Measurements from ENCODE around the gene CMTM4. TPM values are rescaled to one million over a fixed set of nuclear protein-coding genes. Genes with fewer than 3 reads are reported as not detected.
"Not testable (repeated sequence)": the region's sequence is repeated elsewhere in the genome, so short reads cannot be mapped to it uniquely, and the experiment has no call there.

Gene CMTM4
- total RNA-seq, 2 experiments from 2014 or later, result 0.73 to 0.84 TPM

DNA sequence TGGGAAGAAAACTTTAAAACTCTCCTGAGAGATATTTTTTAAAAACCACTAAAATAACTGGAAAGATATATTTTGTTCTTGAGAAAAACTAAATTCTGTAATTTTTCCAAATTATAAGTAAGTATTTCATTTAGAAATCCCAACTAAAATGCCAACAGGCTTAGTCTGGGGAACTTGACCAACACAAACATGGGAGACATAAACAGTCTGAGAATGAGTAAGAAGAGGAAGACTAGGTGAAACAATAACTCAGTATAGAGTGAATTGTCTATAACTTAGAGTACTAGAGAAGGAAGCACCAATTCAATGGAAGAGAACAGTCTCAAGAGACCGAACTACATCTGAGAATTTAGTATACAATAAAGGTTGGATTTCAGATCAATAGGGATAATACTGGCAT is 127.4 kb downstream of the CMTM4 start:
- Mint-ChIP-seq H3K4me3 (no peak overlapping the region), H3K27ac (no peak overlapping the region), H3K27me3 (no peaks in the 10 kb centered on the region), H3K9me3 (no peaks in the 10 kb centered on the region), H3K4me1 (peaks cover 7% of the 10 kb centered on the region), H3K36me3 (ENCODE audit: low read depth) (peaks cover 37% of the 10 kb centered on the region)
- no peak for DNase-seq
- POLR2A ChIA-PET, result no interaction called here
- CTCF ChIA-PET, result interaction anchor here (2.4 kb wide), 1 partner anchor 17 kb away, joined by 9 read pairs; the partner anchor contains the start of gene CKLF

DNA sequence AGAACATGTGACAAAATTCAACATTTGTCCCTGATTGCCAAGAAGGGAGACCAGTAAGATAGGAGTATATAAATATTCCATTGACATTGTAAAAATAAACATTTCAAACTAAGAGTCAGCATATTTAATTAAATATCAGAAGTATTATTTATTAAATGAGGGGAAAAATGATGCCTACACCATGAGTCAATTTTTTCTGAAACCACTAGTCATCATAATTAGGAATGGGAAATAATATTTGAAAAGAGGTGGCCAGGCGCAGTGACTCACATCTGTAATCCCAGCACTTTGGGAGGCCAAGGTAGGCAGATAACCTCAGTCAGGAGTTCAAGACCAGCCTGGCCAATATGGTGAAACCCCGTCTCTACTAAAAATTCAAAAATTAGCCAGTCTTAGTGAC is 128.2 kb downstream of the CMTM4 start:
- no peak overlapping the region for H3K4me3 Mint-ChIP-seq
- no peak overlapping the region for H3K27ac Mint-ChIP-seq
- no peaks in the 10 kb centered on the region for H3K9me3 Mint-ChIP-seq
- peaks cover 41% of the 10 kb centered on the region for H3K36me3 Mint-ChIP-seq (ENCODE audit: low read depth)
- ChIA-PET CTCF (no interaction called here), POLR2A (no interaction called here)
- no peaks in the 10 kb centered on the region for H3K27me3 Mint-ChIP-seq
- H3K4me1 Mint-ChIP-seq, result peaks cover 13% of the 10 kb centered on the region
- no peak for DNase-seq

DNA sequence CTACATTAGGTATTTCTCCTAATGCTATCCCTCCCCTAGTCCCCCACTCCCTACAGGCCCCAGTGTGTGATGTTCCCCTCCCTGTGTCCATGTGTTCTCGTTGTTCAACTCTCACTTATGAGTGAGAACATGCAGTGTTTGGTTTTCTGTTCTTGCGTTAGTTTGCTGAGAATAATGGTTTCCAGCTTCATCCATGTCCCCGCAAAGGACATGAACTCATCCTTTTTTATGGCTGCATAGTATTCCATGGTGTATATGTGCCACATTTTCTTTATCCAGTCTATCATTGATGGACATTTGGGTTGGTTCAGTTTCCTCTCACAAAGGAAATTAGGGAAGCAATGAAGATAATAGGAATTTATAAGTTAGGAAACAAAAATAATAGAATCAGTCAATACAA is 129.3 kb downstream of the CMTM4 start:
- H3K27ac Mint-ChIP-seq, DNase-seq, H3K9me3 Mint-ChIP-seq, H3K27me3 Mint-ChIP-seq, POLR2A ChIA-PET, H3K4me3 Mint-ChIP-seq: not testable (repeated sequence)
- CTCF ChIA-PET, result interaction anchor here (1.0 kb wide), 1 partner anchor 13 kb away, joined by 3 read pairs; no protein-coding TSS in a partner anchor
- peaks cover 24% of the 10 kb centered on the region for H3K4me1 Mint-ChIP-seq
- peaks cover 41% of the 10 kb centered on the region for H3K36me3 Mint-ChIP-seq (ENCODE audit: low read depth)

DNA sequence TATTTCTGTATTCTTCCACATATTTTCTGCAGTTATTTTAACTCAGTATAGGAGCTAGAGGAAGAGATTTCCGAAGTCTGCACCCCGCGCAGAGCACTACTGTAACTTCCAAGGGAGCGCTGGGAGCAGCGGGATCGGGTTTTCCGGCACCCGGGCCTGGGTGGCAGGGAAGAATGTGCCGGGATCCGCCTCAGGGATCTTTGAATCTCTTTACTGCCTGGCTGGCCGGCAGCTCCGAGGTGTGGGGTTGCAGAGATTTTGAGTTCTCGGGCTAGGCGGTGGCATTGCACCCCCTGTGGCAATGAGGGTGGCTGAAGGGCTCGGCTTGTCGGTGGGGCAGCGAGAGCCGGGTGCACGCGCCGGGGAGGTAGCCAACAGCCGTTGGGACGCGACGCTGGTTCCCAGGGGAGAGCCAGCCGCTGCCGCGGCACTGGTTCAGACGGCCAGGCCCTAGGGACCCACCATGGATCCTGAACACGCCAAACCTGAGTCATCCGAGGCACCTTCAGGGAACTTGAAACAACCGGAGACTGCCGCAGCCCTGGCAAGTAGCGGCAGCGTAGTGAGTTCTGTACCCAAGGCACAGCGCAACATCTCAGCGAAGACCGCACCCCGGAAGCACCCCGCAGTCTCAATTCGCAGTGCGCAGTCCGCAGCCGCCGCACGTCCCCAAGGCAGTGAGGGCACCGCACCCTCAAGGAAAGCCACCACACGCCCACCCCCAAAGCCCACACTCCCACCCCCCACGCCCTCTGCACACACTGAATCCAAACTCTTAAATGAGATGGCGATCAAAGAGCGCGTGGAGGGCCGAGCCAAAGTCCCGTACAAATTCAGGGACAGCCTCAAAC is 130.3 kb downstream of the CMTM4 start, which contains the start of gene CMTM1:
Gene CMTM1 (plus strand): TSS at position 389 of the 851 bp plus-strand sequence. CDS start 75 bp downstream, at position 464.
- H3K27ac Mint-ChIP-seq, result no peak within 1 kb of the TSS
- ChIA-PET CTCF (interaction anchor here (1.0 kb wide), 1 partner anchor 12 kb away, joined by 3 read pairs; no protein-coding TSS in a partner anchor), POLR2A (no interaction called here)
- peaks cover 34% of the 10 kb centered on the region for H3K4me1 Mint-ChIP-seq
- H3K9me3 Mint-ChIP-seq, result no peaks in the 10 kb centered on the region
- no peak within 1 kb of the TSS for H3K4me3 Mint-ChIP-seq
- H3K27me3 Mint-ChIP-seq, result no peaks in the 10 kb centered on the region
- peaks cover 46% of the 10 kb centered on the region for H3K36me3 Mint-ChIP-seq (ENCODE audit: low read depth)
- no peak for DNase-seq

Other genes starting within 250 kb of the CMTM4 start
- gene TK2, start 146.6 kb downstream of the CMTM4 start, total RNA-seq, result 1 to 10 TPM; 7.4 to 9.3 TPM
- gene CKLF, start 144.2 kb downstream of the CMTM4 start, total RNA-seq, result 100 to 1,000 TPM; 124 to 132 TPM
- 10 to 100 TPM; 12.3 to 15.3 TPM for gene CMTM1, start 130.3 kb downstream of the CMTM4 start, total RNA-seq
- under 1 TPM; 0.73 to 0.97 TPM for gene CMTM2, start 117.3 kb downstream of the CMTM4 start, total RNA-seq
- gene CMTM3, start 92.0 kb downstream of the CMTM4 start, total RNA-seq, result 100 to 1,000 TPM; 100 to 107 TPM
- 10 to 100 TPM; 53.9 to 65.9 TPM for gene DYNC1LI2, start 54.9 kb upstream of the CMTM4 start, total RNA-seq
- gene TERB1, start 104.8 kb upstream of the CMTM4 start, total RNA-seq, result under 1 TPM; 0.15 to 0.27 TPM
- gene NAE1, start 134.2 kb upstream of the CMTM4 start, total RNA-seq, result 10 to 100 TPM; 62.5 to 72.6 TPM
- not detected for gene CA7, start 147.7 kb upstream of the CMTM4 start, total RNA-seq
- 10 to 100 TPM; 20.8 to 21.4 TPM for gene PDP2, start 183.8 kb upstream of the CMTM4 start, total RNA-seq
- gene CDH16, start 222.1 kb upstream of the CMTM4 start, total RNA-seq, result not detected
- under 1 TPM; 0.20 to 0.23 TPM for gene RRAD, start 228.8 kb upstream of the CMTM4 start, total RNA-seq
- gene CIAO2B, start 237.7 kb upstream of the CMTM4 start, total RNA-seq, result 100 to 1,000 TPM in 1 of 2 experiments, 10 to 100 TPM in 1; 95.2 to 112 TPM
- 10 to 100 TPM; 31.5 to 34.9 TPM for gene CES2, start 238.8 kb upstream of the CMTM4 start, total RNA-seq

Data from activated CD4-positive, alpha-beta T cell treated with anti-CD3 and anti-CD28 coated beads, Interleukin-2, amount 10 ng/mL, durations not matched to agents 7 days and 5 days (primary cell).